ENCODE results near the gene SLC25A1. TPM values are rescaled to one million over a fixed set of nuclear protein-coding genes. Genes with fewer than 3 reads are reported as not detected.

The SLC25A1 gene
- total RNA-seq, 5 donors from 2014 or later (not counting 1 experiment from before 2014, with no cell fraction given), result 24.1 to 52.9 (median 45.7) TPM

DNA sequence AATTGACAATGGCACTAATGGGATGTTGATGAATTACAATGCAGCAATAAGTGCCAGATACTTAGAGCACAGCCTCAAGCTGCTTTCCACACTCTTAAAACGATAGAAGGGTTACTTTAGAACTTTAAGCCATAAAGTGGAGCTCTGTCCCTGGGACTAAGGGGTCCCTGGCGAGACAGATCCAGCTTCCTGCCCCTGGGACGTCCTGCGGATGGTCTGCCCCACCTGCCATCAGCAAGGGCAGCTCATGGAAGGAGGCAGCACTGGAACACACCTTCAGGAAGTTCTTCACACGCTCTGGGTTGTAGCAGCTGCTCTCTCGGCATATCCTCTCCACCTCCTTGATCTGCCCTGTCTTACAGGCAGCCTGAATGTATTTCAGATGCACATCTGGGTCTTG, 45.1 kb upstream of the SLC25A1 start:
- Histone ChIP-seq H3K36me3 (ENCODE audit: control insufficient read depth in 2 of 2, extremely low read depth in 1 of 2, insufficient read depth in 1 of 2, low read length in 1 of 2) (no peaks in the 10 kb centered on the region), H3K27ac (ENCODE audit: low read length) (no peak overlapping the region), H3K27me3 (replicated peaks in 1 of 2; ENCODE audit: control insufficient read depth in 2 of 2, extremely low read depth in 1 of 2, insufficient read depth in 2 of 2, low read length in 1 of 2) (no peaks in the 10 kb centered on the region), H3K4me1 (ENCODE audit: control insufficient read depth in 1 of 2, extremely low read depth in 1 of 2, insufficient read depth in 2 of 2, low read length in 2 of 2) (no peaks in the 10 kb centered on the region), H3K4me3 (ENCODE audit: control insufficient read depth in 1 of 2, extremely low read depth in 1 of 2, low read length in 1 of 2) (no peak overlapping the region), H3K9me3 (no peaks in the 10 kb centered on the region)
- Mint-ChIP-seq H3K4me3 (no peak overlapping the region), H3K9me3 (no peaks in the 10 kb centered on the region), H3K4me1 (no peaks in the 10 kb centered on the region), H3K27ac (no peak overlapping the region), H3K27me3 (no peaks in the 10 kb centered on the region), H3K36me3 (no peaks in the 10 kb centered on the region)
- DNase-seq, result no peak
- ATAC-seq (replicated peaks in 1 of 4), result no peak
- ChIA-PET CTCF (no interaction called here), POLR2A (no interaction called here)
- WGBS (ENCODE audit: insufficient coverage), result 78% methylated on average over 6 of the region's 6 CpGs

DNA sequence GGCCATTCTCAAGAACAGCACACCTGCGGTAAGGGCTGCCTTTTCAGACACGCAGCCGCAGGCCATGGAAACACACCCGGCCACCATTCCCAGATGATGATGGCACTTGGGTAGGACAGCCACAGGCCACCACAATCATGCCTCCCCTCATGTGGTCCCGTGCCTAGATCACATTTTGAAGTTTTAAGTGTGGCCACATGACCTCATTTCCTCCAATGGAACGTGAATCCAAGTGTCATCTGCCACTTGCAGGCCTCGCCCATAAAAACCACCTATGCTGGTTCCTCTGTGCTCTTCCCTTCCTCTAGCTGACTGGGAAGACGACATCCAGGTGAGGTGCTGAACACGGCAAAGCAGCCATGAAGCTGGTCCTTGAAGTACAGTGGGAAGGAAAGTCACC, 44.6 kb upstream of the SLC25A1 start:
- Histone ChIP-seq H3K4me1 (ENCODE audit: control insufficient read depth in 1 of 2, extremely low read depth in 1 of 2, insufficient read depth in 2 of 2, low read length in 2 of 2) (no peaks in the 10 kb centered on the region), H3K27me3 (replicated peaks in 1 of 2; ENCODE audit: control insufficient read depth in 2 of 2, extremely low read depth in 1 of 2, insufficient read depth in 2 of 2, low read length in 1 of 2) (no peaks in the 10 kb centered on the region), H3K9me3 (no peaks in the 10 kb centered on the region), H3K36me3 (ENCODE audit: control insufficient read depth in 2 of 2, extremely low read depth in 1 of 2, insufficient read depth in 1 of 2, low read length in 1 of 2) (no peaks in the 10 kb centered on the region), H3K27ac (ENCODE audit: low read length) (no peak overlapping the region), H3K4me3 (ENCODE audit: control insufficient read depth in 1 of 2, extremely low read depth in 1 of 2, low read length in 1 of 2) (no peak overlapping the region)
- WGBS (ENCODE audit: insufficient coverage), result 83% methylated on average over 1 of the region's 9 CpGs
- H3K4me3 Mint-ChIP-seq, result no peak overlapping the region
- DNase-seq (no peak), ATAC-seq (replicated peaks in 1 of 4) (no peak)
- no peaks in the 10 kb centered on the region for H3K36me3 Mint-ChIP-seq
- no peaks in the 10 kb centered on the region for H3K9me3 Mint-ChIP-seq
- H3K4me1 Mint-ChIP-seq, result peaks cover under 1 to 2% (median under 1%) of the 10 kb centered on the region in 3 donors
- no peak overlapping the region for H3K27ac Mint-ChIP-seq
- no peaks in the 10 kb centered on the region for H3K27me3 Mint-ChIP-seq
- ChIA-PET POLR2A (no interaction called here), CTCF (no interaction called here)

DNA sequence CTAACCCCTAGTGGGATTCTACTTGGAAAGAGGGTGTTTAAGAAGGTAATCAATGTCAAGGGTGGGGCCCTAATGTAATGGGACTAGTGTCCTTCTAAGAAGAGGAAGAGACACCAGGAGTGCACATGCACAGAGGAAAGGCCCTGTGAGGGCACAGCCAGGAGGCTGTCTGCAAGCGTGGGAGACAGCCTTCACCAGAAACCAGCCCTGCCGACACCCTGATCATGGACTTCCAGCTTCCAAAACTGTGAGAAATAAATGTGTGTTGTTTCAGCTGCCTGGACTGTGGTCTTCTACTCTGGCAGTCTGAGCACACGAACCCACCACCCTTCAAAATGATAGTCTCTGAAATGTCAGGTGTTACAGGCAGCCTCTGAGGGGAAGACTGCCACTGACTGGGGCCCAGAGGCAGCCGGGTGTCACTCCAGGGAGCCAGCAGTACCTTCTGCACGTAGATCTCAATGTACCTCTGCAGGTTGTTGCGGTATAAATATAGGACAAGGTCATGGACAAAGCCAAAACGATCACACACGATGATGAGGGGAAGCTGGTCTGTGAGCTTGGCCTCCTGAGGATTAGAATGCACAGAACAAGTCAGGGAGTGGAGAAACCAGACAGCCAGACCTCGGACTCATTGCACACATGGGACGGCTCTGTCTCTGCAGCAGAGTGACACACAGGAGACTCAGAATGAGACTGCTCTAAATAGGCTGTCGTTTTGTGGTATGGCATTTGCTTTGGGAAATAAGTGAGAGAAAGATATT, 43.9 kb upstream of the SLC25A1 start:
- H3K9me3 ChIP-seq, result no peaks in the 10 kb centered on the region
- Mint-ChIP-seq H3K27ac (no peak overlapping the region), H3K4me3 (no peak overlapping the region), H3K4me1 (peaks cover 5 to 7% (median 5%) of the 10 kb centered on the region in 3 donors), H3K9me3 (no peaks in the 10 kb centered on the region), H3K27me3 (no peaks in the 10 kb centered on the region), H3K36me3 (no peaks in the 10 kb centered on the region)
- no peak for ATAC-seq (replicated peaks in 1 of 4)
- CTCF ChIA-PET, result no interaction called here
- H3K27ac ChIP-seq (ENCODE audit: low read length), result no peak overlapping the region
- no peaks in the 10 kb centered on the region for H3K4me1 ChIP-seq (ENCODE audit: control insufficient read depth in 1 of 2, extremely low read depth in 1 of 2, insufficient read depth in 2 of 2, low read length in 2 of 2)
- POLR2A ChIA-PET, result no interaction called here
- no peaks in the 10 kb centered on the region for H3K27me3 ChIP-seq (replicated peaks in 1 of 2; ENCODE audit: control insufficient read depth in 2 of 2, extremely low read depth in 1 of 2, insufficient read depth in 2 of 2, low read length in 1 of 2)
- H3K36me3 ChIP-seq (ENCODE audit: control insufficient read depth in 2 of 2, extremely low read depth in 1 of 2, insufficient read depth in 1 of 2, low read length in 1 of 2), result no peaks in the 10 kb centered on the region
- WGBS (ENCODE audit: insufficient coverage), result 89% methylated on average over 8 of the region's 11 CpGs
- no peak overlapping the region for H3K4me3 ChIP-seq (ENCODE audit: control insufficient read depth in 1 of 2, extremely low read depth in 1 of 2, low read length in 1 of 2)
- DNase-seq, result no peak

DNA sequence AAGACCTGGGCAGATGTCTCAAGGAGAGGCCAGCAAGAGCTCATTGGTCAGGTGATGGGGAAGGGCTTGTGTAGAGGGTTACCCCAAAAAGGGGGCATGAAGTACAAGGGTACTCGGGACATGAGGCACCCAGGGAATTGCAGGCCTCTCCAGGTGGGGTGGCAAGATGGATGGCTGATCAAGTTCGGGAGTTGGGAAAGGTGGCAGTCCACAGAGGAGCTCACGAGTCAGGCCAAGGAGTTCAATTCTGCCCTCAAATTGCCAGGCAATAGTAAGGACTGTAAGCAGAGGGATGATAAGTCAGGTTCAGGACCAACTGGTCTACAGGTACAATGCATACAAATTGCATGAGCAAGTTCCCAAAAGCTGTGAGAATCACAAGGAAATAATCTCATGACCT, 42.3 kb upstream of the SLC25A1 start:
- ChIA-PET CTCF (no interaction called here), POLR2A (no interaction called here)
- Mint-ChIP-seq H3K4me3 (no peak overlapping the region), H3K9me3 (no peaks in the 10 kb centered on the region), H3K27me3 (no peaks in the 10 kb centered on the region), H3K4me1 (peaks cover 5 to 7% (median 7%) of the 10 kb centered on the region in 3 donors), H3K27ac (no peak overlapping the region), H3K36me3 (no peaks in the 10 kb centered on the region)
- no peaks in the 10 kb centered on the region for H3K9me3 ChIP-seq
- DNase-seq (no peak), ATAC-seq (replicated peaks in 1 of 4) (no peak)
- H3K4me3 ChIP-seq (ENCODE audit: control insufficient read depth in 1 of 2, extremely low read depth in 1 of 2, low read length in 1 of 2), result no peak overlapping the region
- no peaks in the 10 kb centered on the region for H3K27me3 ChIP-seq (replicated peaks in 1 of 2; ENCODE audit: control insufficient read depth in 2 of 2, extremely low read depth in 1 of 2, insufficient read depth in 2 of 2, low read length in 1 of 2)
- no peak overlapping the region for H3K27ac ChIP-seq (ENCODE audit: low read length)
- H3K36me3 ChIP-seq (ENCODE audit: control insufficient read depth in 2 of 2, extremely low read depth in 1 of 2, insufficient read depth in 1 of 2, low read length in 1 of 2), result no peaks in the 10 kb centered on the region
- 88% methylated on average over 3 of the region's 3 CpGs for WGBS (ENCODE audit: insufficient coverage)
- H3K4me1 ChIP-seq (ENCODE audit: control insufficient read depth in 1 of 2, extremely low read depth in 1 of 2, insufficient read depth in 2 of 2, low read length in 2 of 2), result no peaks in the 10 kb centered on the region

DNA sequence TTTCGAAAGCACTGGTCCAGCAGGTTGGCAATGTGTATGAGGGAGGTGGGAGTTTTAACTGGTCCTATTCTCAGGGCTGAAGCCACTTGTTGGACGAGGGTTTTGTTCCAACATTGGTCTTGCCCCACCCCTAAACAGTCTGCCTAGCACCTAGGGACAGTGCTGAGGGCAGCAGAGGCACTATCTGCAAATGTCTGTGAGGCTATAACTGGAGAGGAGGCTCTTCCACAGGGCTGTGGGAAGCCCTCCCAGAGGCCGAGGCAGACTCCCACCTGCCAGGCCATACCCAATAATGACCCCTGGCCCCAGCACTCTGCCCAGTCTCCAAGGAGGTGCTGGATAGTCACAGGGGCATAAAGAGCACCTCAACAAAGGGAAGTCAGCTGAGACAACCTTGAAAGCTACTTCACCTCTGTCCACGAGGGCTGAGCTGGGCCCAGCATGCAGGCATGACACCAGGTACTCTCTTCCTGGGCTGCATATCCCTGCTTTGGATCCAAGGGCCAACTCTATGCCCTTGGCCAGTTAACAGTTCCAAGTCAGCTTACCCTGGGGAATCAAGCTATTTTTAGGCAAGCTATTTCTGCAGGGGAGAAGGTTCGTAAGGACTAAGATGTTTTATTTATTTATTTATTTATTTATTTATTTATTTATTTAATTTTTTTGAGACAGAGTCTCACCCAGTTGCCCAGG, 40.2 kb upstream of the SLC25A1 start:
- Histone ChIP-seq H3K4me1 (ENCODE audit: control insufficient read depth in 1 of 2, extremely low read depth in 1 of 2, insufficient read depth in 2 of 2, low read length in 2 of 2) (no peaks in the 10 kb centered on the region), H3K27me3 (replicated peaks in 1 of 2; ENCODE audit: control insufficient read depth in 2 of 2, extremely low read depth in 1 of 2, insufficient read depth in 2 of 2, low read length in 1 of 2) (no peaks in the 10 kb centered on the region), H3K36me3 (ENCODE audit: control insufficient read depth in 2 of 2, extremely low read depth in 1 of 2, insufficient read depth in 1 of 2, low read length in 1 of 2) (no peaks in the 10 kb centered on the region), H3K4me3 (ENCODE audit: control insufficient read depth in 1 of 2, extremely low read depth in 1 of 2, low read length in 1 of 2) (no peak overlapping the region), H3K27ac (ENCODE audit: low read length) (no peak overlapping the region), H3K9me3 (no peaks in the 10 kb centered on the region)
- Mint-ChIP-seq H3K9me3 (no peaks in the 10 kb centered on the region), H3K4me3 (no peak overlapping the region), H3K27ac (no peak overlapping the region), H3K4me1 (peaks cover 5 to 7% (median 7%) of the 10 kb centered on the region in 3 donors), H3K27me3 (peaks cover 4 to 7% of the 10 kb centered on the region in 2 donors), H3K36me3 (no peaks in the 10 kb centered on the region)
- ATAC-seq (replicated peaks in 1 of 4) (no peak), DNase-seq (no peak)
- ChIA-PET CTCF (no interaction called here), POLR2A (interaction anchor here in 1 of 2 donors (0.5 kb wide), 1 partner anchor 29 kb away, joined by 3 read pairs; no protein-coding TSS in a partner anchor)
- 56% methylated on average over 2 of the region's 5 CpGs for WGBS (ENCODE audit: insufficient coverage)

DNA sequence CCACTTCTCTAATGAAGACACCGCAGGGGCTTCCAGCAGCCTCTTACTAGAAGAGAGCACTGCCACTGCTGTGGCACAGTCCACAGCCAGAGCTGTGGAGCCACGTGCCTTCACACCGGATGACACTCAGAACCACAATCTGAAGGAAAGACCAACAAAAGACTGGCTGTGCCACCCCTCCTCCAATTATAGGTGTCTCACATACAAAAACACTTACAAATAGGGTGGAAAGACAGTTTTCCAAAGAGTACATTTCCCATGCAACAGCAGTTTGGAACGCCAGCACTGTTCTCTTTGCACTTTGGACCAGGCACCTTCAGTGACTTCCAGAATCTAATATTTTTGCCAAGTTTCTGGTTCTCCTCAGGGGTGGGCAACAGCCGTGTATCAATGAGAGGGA, 38.0 kb upstream of the SLC25A1 start:
- Histone ChIP-seq H3K4me1 (ENCODE audit: control insufficient read depth in 1 of 2, extremely low read depth in 1 of 2, insufficient read depth in 2 of 2, low read length in 2 of 2) (no peaks in the 10 kb centered on the region), H3K9me3 (no peaks in the 10 kb centered on the region), H3K36me3 (ENCODE audit: control insufficient read depth in 2 of 2, extremely low read depth in 1 of 2, insufficient read depth in 1 of 2, low read length in 1 of 2) (no peaks in the 10 kb centered on the region), H3K27me3 (replicated peaks in 1 of 2; ENCODE audit: control insufficient read depth in 2 of 2, extremely low read depth in 1 of 2, insufficient read depth in 2 of 2, low read length in 1 of 2) (no peaks in the 10 kb centered on the region), H3K4me3 (ENCODE audit: control insufficient read depth in 1 of 2, extremely low read depth in 1 of 2, low read length in 1 of 2) (no peak overlapping the region), H3K27ac (ENCODE audit: low read length) (no peak overlapping the region)
- ATAC-seq (replicated peaks in 1 of 4) (no peak), DNase-seq (no peak)
- Mint-ChIP-seq H3K36me3 (no peaks in the 10 kb centered on the region), H3K4me3 (no peak overlapping the region), H3K27me3 (peaks cover 4 to 7% of the 10 kb centered on the region in 2 donors), H3K4me1 (peaks cover 5 to 7% (median 7%) of the 10 kb centered on the region in 3 donors), H3K27ac (no peak overlapping the region), H3K9me3 (no peaks in the 10 kb centered on the region)
- CTCF ChIA-PET, result no interaction called here
- WGBS (ENCODE audit: insufficient coverage), result 87% methylated on average over 3 of the region's 5 CpGs
- POLR2A ChIA-PET, result no interaction called here

Measured in T-cell (primary cell).